IPS-20b (cell line): ENCODE results near the gene WFS1.

Experiments used
- H3K27ac ChIP-seq: one replicate; pipeline ENCODE4 v1.5.1; 2013; ENCODE audit warnings: low read length
- H3K27me3 ChIP-seq: 2 replicates; pipeline ENCODE4 v1.6.1; 2013; ENCODE audit warnings: mild to moderate bottlenecking, low read length, inconsistent platforms; ENCODE audit not compliant: insufficient read depth
- H3K36me3 ChIP-seq: 2 replicates; pipeline ENCODE4 v1.6.1; 2013; ENCODE audit warnings: low read depth, mild to moderate bottlenecking, inconsistent platforms, low read length, moderate library complexity; ENCODE audit not compliant: insufficient read depth
- H3K4me1 ChIP-seq: 2 replicates; pipeline ENCODE4 v1.6.1; 2013; ENCODE audit warnings: mild to moderate bottlenecking, control low read depth, inconsistent platforms, low read length, moderate library complexity; ENCODE audit not compliant: insufficient read depth
- H3K4me3 ChIP-seq: 2 replicates; pipeline ENCODE4 v1.5.1; 2013; ENCODE audit warnings: mild to moderate bottlenecking, low read length, inconsistent platforms
- H3K9ac ChIP-seq: 2 replicates; pipeline ENCODE4 v1.6.1; 2013; ENCODE audit warnings: low read depth, mild to moderate bottlenecking, inconsistent platforms, low read length, moderate library complexity
- H3K9me3 ChIP-seq: 2 replicates; pipeline ENCODE4 v1.6.1; 2013; ENCODE audit warnings: mild to moderate bottlenecking, low read depth, low read length, inconsistent platforms; ENCODE audit not compliant: insufficient read depth

The WFS1 gene

GRCh38 chr4:6269616-6270511 is at the start of gene WFS1:
Gene WFS1, plus strand, starts transcription at chr4:6269850. Its CDS starts 7,606 bp downstream, at chr4:6277456.
- Histone ChIP-seq H3K4me3 (peak within 1 kb of the TSS; percentile 83), H3K9me3 (no peaks in the 10 kb centered on the region), H3K4me1 (peaks cover 16% of the 10 kb centered on the region; the same call in 1 of the 2 replicates), H3K36me3 (no peaks in the 10 kb centered on the region), H3K27ac (no peak within 1 kb of the TSS), H3K9ac (peak within 1 kb of the TSS; percentile 68; the same call in 1 of the 2 replicates), H3K27me3 (peaks cover 12% of the 10 kb centered on the region; the same call in 1 of the 2 replicates)

- no peak overlapping the region for H3K27ac ChIP-seq
- peaks cover 42% of the 10 kb centered on the region for H3K27me3 ChIP-seq
- H3K4me3 ChIP-seq = peak overlapping the region; percentile 82
- peak overlapping the region; percentile 30; the same call in 1 of the 2 replicates for H3K9ac ChIP-seq
- H3K9me3 ChIP-seq = no peaks in the 10 kb centered on the region
- no peaks in the 10 kb centered on the region for H3K36me3 ChIP-seq
- no peaks in the 10 kb centered on the region for H3K4me1 ChIP-seq
Measured at GRCh38 chr4:6221301-6221850, 48.3 kb upstream of the WFS1 start.

- H3K9ac ChIP-seq = peak overlapping the region; percentile 30; the same call in 1 of the 2 replicates
Measured at GRCh38 chr4:6221851-6222760, 47.5 kb upstream of the WFS1 start.

GRCh38 chr4:6222761-6223292 is 46.8 kb upstream of the WFS1 start:
- Histone ChIP-seq H3K27ac (no peak overlapping the region), H3K4me1 (no peaks in the 10 kb centered on the region), H3K9ac (no peak overlapping the region), H3K4me3 (peak overlapping the region; percentile 53), H3K36me3 (no peaks in the 10 kb centered on the region), H3K9me3 (no peaks in the 10 kb centered on the region), H3K27me3 (peaks cover 39% of the 10 kb centered on the region)

More at GRCh38 chr4:6221851-6222760, 47.5 kb upstream of the WFS1 start:
- Histone ChIP-seq H3K4me3 (peak overlapping the region; percentile 82), H3K27ac (no peak overlapping the region), H3K27me3 (peaks cover 42% of the 10 kb centered on the region), H3K9me3 (no peaks in the 10 kb centered on the region), H3K36me3 (no peaks in the 10 kb centered on the region), H3K4me1 (no peaks in the 10 kb centered on the region)

GRCh38 chr4:6224735-6225134 is 44.9 kb upstream of the WFS1 start:
- H3K27ac ChIP-seq = no peak overlapping the region
- peaks cover 25% of the 10 kb centered on the region for H3K27me3 ChIP-seq
- H3K4me3 ChIP-seq = no peak overlapping the region
- H3K36me3 ChIP-seq = no peaks in the 10 kb centered on the region
- H3K9me3 ChIP-seq = no peaks in the 10 kb centered on the region
- H3K9ac ChIP-seq = no peak overlapping the region
- no peaks in the 10 kb centered on the region for H3K4me1 ChIP-seq

- Histone ChIP-seq H3K27me3 (peaks cover 19% of the 10 kb centered on the region), H3K4me3 (no peak overlapping the region), H3K27ac (no peak overlapping the region), H3K9me3 (no peaks in the 10 kb centered on the region), H3K9ac (no peak overlapping the region), H3K36me3 (no peaks in the 10 kb centered on the region), H3K4me1 (no peaks in the 10 kb centered on the region)
Measured at GRCh38 chr4:6225469-6225868, 44.2 kb upstream of the WFS1 start.

- Histone ChIP-seq H3K36me3 (no peaks in the 10 kb centered on the region), H3K27ac (no peak overlapping the region), H3K9me3 (no peaks in the 10 kb centered on the region), H3K4me3 (no peak overlapping the region), H3K27me3 (peaks cover 9% of the 10 kb centered on the region), H3K9ac (no peak overlapping the region), H3K4me1 (no peaks in the 10 kb centered on the region)
Measured at GRCh38 chr4:6226506-6226905, 43.1 kb upstream of the WFS1 start.

- Histone ChIP-seq H3K9ac (no peak overlapping the region), H3K27ac (no peak overlapping the region), H3K36me3 (no peaks in the 10 kb centered on the region), H3K9me3 (no peaks in the 10 kb centered on the region), H3K4me1 (no peaks in the 10 kb centered on the region), H3K27me3 (peaks cover 4% of the 10 kb centered on the region), H3K4me3 (no peak overlapping the region)
Measured at GRCh38 chr4:6227412-6228157, 42.1 kb upstream of the WFS1 start.

- H3K9ac ChIP-seq = no peak overlapping the region
- no peak overlapping the region for H3K27ac ChIP-seq
- H3K4me1 ChIP-seq = no peaks in the 10 kb centered on the region
- no peaks in the 10 kb centered on the region for H3K9me3 ChIP-seq
- H3K27me3 ChIP-seq = no peaks in the 10 kb centered on the region
- H3K36me3 ChIP-seq = no peaks in the 10 kb centered on the region
- no peak overlapping the region for H3K4me3 ChIP-seq
Measured at GRCh38 chr4:6228158-6229067, 41.2 kb upstream of the WFS1 start.

GRCh38 chr4:6229095-6229494 is 40.6 kb upstream of the WFS1 start:
- Histone ChIP-seq H3K27me3 (no peaks in the 10 kb centered on the region), H3K9me3 (no peaks in the 10 kb centered on the region)

More at GRCh38 chr4:6229095-6229494, 40.6 kb upstream of the WFS1 start:
- Histone ChIP-seq H3K36me3 (no peaks in the 10 kb centered on the region), H3K9ac (no peak overlapping the region), H3K4me3 (no peak overlapping the region), H3K4me1 (no peaks in the 10 kb centered on the region), H3K27ac (no peak overlapping the region)
